K562 (cell line): ENCODE results near the gene IGFBP4. TPM values are rescaled to one million over a fixed set of nuclear protein-coding genes. Genes with fewer than 3 reads are reported as not detected.

Source experiments
- CBX8 ChIP-seq: fragments of 200-600 bp; sonication (generic); IDR thresholded peaks from 2 replicates; pipeline ENCODE4 v1.6.1; 2012; ENCODE audit warnings: borderline replicate concordance, mixed run types, low read depth, mild to moderate bottlenecking, moderate library complexity, mixed read lengths, low read length, control low read depth, inconsistent platforms; ENCODE audit not compliant: poor library complexity, severe bottlenecking; ENCODE audit errors: extremely low read depth
- CHCHD3 ChIP-seq: fragments of 250-450 bp; sonication (Bioruptor Pico); IDR thresholded peaks from 2 replicates; pipeline ENCODE4 v2.1.2; 2022; ENCODE audit warnings: mild to moderate bottlenecking
- CHD7 ChIP-seq: fragments of 200-600 bp; sonication (generic); IDR thresholded peaks from one replicate; pipeline ENCODE4 v1.6.1; 2012; ENCODE audit warnings: mild to moderate bottlenecking, low read depth, low read length, inconsistent platforms
- CXXC5 ChIP-seq: fragments of 250-450 bp; sonication (Bioruptor Pico); IDR thresholded peaks from 2 replicates; pipeline ENCODE4 v1.8.0; 2022; ENCODE audit warnings: inconsistent platforms, mild to moderate bottlenecking, moderate library complexity
- FOS ChIP-seq: IDR thresholded peaks from 3 replicates; pipeline ENCODE4 v1.6.1; 2011; ENCODE audit not compliant: insufficient read length; ENCODE audit errors: extremely low read depth
- MYBL2 ChIP-seq, 2 experiments: fragments of 450-650 bp in 1 of 2; sonication (generic) in 1 of 2; formaldehyde crosslinking in 1 of 2; IDR thresholded peaks; 2 replicates each; pipeline versions ENCODE4 v1.6.1 to v1.8.1; 2017 to 2022; ENCODE audit warnings: borderline replicate concordance in 1 of 2, inconsistent platforms in 1 of 2, low read depth in 1 of 2, mild to moderate bottlenecking in 1 of 2, missing genetic modification reagents in 1 of 2, moderate library complexity in 1 of 2
- NCOA2 ChIP-seq, 2 experiments: fragments of 450-650 bp; IDR thresholded peaks; 2 replicates each; pipeline ENCODE4 v1.6.1; 2018; ENCODE audit warnings: mild to moderate bottlenecking in 2 of 2, moderate library complexity in 1 of 2; ENCODE audit not compliant: partially characterized antibody in 2 of 2
- NEUROD1 ChIP-seq: fragments of 150-350 bp; IDR thresholded peaks from 2 replicates; pipeline ENCODE4 v1.6.1; 2014; ENCODE audit warnings: borderline replicate concordance, low read length, low read depth; ENCODE audit not compliant: partially characterized antibody
- RBBP5 ChIP-seq: fragments of 200-600 bp; sonication (generic); IDR thresholded peaks from 2 replicates; pipeline ENCODE4 v1.6.1; 2012; ENCODE audit warnings: borderline replicate concordance, mild to moderate bottlenecking, low read length, control low read depth, inconsistent platforms; ENCODE audit not compliant: insufficient read depth, poor library complexity, severe bottlenecking
- TAF7 ChIP-seq: fragments of 450-650 bp; IDR thresholded peaks from 2 replicates; pipeline ENCODE4 v1.6.1; 2016; ENCODE audit warnings: missing genetic modification characterization, missing compliant biosample characterization
- TAF9B ChIP-seq: fragments of 450-650 bp; IDR thresholded peaks from 2 replicates; pipeline ENCODE4 v1.6.1; 2018; ENCODE audit warnings: mild to moderate bottlenecking; ENCODE audit not compliant: partially characterized antibody
- ZNF740 ChIP-seq, 3 experiments: fragments of 200-800 bp in 1 of 3; sonication (Bioruptor generic) in 1 of 3; sonication (generic) in 1 of 3; formaldehyde crosslinking in 1 of 3; IDR thresholded peaks; 2 replicates each; pipeline versions ENCODE4 v1.6.1 to v1.8.0; 2016 to 2022; ENCODE audit warnings: mild to moderate bottlenecking in 2 of 3, missing compliant biosample characterization in 2 of 3, missing genetic modification characterization in 2 of 3, missing genetic modification reagents in 1 of 3
- polyA plus RNA-seq, 8 experiments: library from polyadenylated mRNA; depleted of rRNA in 4 of 8; stranded (reverse) in 5 of 8; unstranded in 3 of 8; fragments of >200 nt; fragmentation: Nextera tagmentation in 2 of 8; fragmentation: Illumina TruSeq in 1 of 8; extraction: Ambion mirVana in 2 of 8; extraction: Trizol in 1 of 8; gene quantifications; 2 replicates each; pipeline versions ENCODE4 v1.2.1 to v1.2.3, GENCODE V29; 2011 to 2014; ENCODE audit warnings: inconsistent platforms in 1 of 8, missing spikeins in 1 of 8
- total RNA-seq, 7 experiments: library from RNA; depleted of rRNA in 6 of 7; stranded (reverse); fragments of >200 nt in 6 of 7; fragmentation: Illumina TruSeq in 2 of 7; extraction: Trizol in 2 of 7; gene quantifications; 2 replicates each; pipeline versions ENCODE4 v1.2.1 to v1.2.3, GENCODE V29; 2011 to 2021; ENCODE audit warnings: low replicate concordance in 1 of 7

Gene IGFBP4
- total and polyA plus RNA-seq, 9 of the 15 experiments (the other 6 are each of a cell fraction or from before 2014, with no cell fraction given) = 8.8 to 99.8 (median 18.6) TPM

- TF ChIP-seq MYBL2 (IDR thresholded peaks at IDR 0.05; ENCODE audit: low read depth) = peak; percentile 100
- peak; percentile 94; the same call in 1 of the 2 replicates for TF ChIP-seq MYBL2 (CRISPR knock-in tag; IDR thresholded peaks at IDR 0.05; ENCODE audit: borderline replicate concordance)
- TF ChIP-seq NCOA2 (IDR thresholded peaks at IDR 0.05; ENCODE audit: partially characterized antibody in 2 of 2) = no peak
- 0 out of 2 replicates have a peak, but pooled peaks have one; percentile 18 for TF ChIP-seq TAF7 (tag)
- peak; percentile 88 for TF ChIP-seq RBBP5
- no peak for TF ChIP-seq CHCHD3
- peak; percentile 100 for TF ChIP-seq FOS
- TF ChIP-seq ZNF740 (CRISPR knock-in tag; IDR thresholded peaks at IDR 0.05) = 0 out of 2 replicates have a peak, but pooled peaks have one; percentile 45
- TF ChIP-seq ZNF740 (tag; IDR thresholded peaks at IDR 0.05) = no peak
- peak; percentile 99 for TF ChIP-seq NEUROD1
- peak; percentile 73 for TF ChIP-seq TAF9B
- no peak for TF ChIP-seq CHD7
- no peak for TF ChIP-seq CBX8
- peak; percentile 59 for TF ChIP-seq CXXC5
These were observed 25.4 kb upstream of the IGFBP4 start, which contains the start of gene TOP2A (continued) for GRCh38 chr17:40417609-40418427.
